Ovary (tissue), 9 donors: ENCODE measurements around the gene ETFB. TPM values are rescaled to one million over a fixed set of nuclear protein-coding genes. Genes with fewer than 3 reads are reported as not detected.

Experiments used
- DNase-seq, 5 donors: peaks; one replicate each; pipeline ENCODE4 v3.0.0-alpha.2; 2019 to 2020
- H3K27ac ChIP-seq, 2 donors: fragments of 200-600 bp; one replicate each; pipeline versions ENCODE4 v1.5.1 to v1.8.0; 2019 to 2022
- H3K27me3 ChIP-seq: fragments of 200-600 bp; one replicate; pipeline ENCODE4 v1.8.0; 2022
- H3K36me3 ChIP-seq: fragments of 200-600 bp; sonication (generic); one replicate; pipeline ENCODE4 v1.5.1; 2019
- H3K4me1 ChIP-seq: one replicate; pipeline ENCODE4 v1.8.1; 2013; ENCODE audit warnings: mild to moderate bottlenecking, moderate library complexity; ENCODE audit not compliant: insufficient read depth
- H3K4me3 ChIP-seq: fragments of 200-600 bp; sonication (generic); one replicate; pipeline ENCODE4 v1.5.1; 2017
- H3K9me3 ChIP-seq, 2 donors: fragments of 200-600 bp in 1 of 2; sonication (generic) in 1 of 2; one replicate each; pipeline versions ENCODE4 v1.5.1 to v1.8.1; 2013 to 2019; ENCODE audit warnings: mild to moderate bottlenecking in 1 of 2, moderate library complexity in 1 of 2
- EP300 ChIP-seq: sonication (generic); formaldehyde crosslinking; IDR thresholded peaks from one replicate; pipeline ENCODE4 v1.6.1; 2017; ENCODE audit warnings: antibody characterized with exemption
- POLR2A ChIP-seq: fragments of 450-650 bp; IDR thresholded peaks from one replicate; pipeline ENCODE4 v1.6.1; 2017; ENCODE audit warnings: antibody characterized with exemption, mild to moderate bottlenecking, moderate library complexity
- WGBS, 3 donors: extraction: QIAGEN DNeasy Blood & Tissue Kit in 1 of 3; methylation state at CpG; one replicate each; pipeline versions ENCODE4 v1.1.5 to v1.1.7; 2013 to 2017; 5-methylcytosine and 5-hydroxymethylcytosine counted together
- intact Hi-C, 4 donors: fragments of 100-400 bp; cut with DNase I; formaldehyde crosslinking; loops; one replicate each; pipeline versions ENCODE4 v1.11.0 to v1.15.1; 2022 to 2023
- polyA plus RNA-seq, 2 donors: library from polyadenylated mRNA; stranded (reverse); fragments of 200-250 nt in 1 of 2; fragments of 350-450 nt in 1 of 2; fragmentation: Illumina TruSeq in 1 of 2; extraction: RNeasy Lipid Tissue Mini Kit (QIAGEN cat#74804) in 1 of 2; gene quantifications; one replicate each; pipeline ENCODE4 v1.2.3, GENCODE V29; 2013 to 2014
- total RNA-seq, 7 donors: library from RNA; depleted of rRNA in 2 of 7; stranded (reverse); fragments of >200 nt in 2 of 7; fragmentation: NEBNext Ultra II Directional in 3 of 7; extraction: Animal tissue kit (Norgen Biotek cat#: 25700) in 3 of 7; gene quantifications; one replicate each; pipeline versions ENCODE4 v1.1.0 to v1.2.4, GENCODE V29; 2016 to 2023
- TF ChIP-seq, protein P1 (sequence below), 3 donors: fragments of 450-650 bp in 2 of 3; fragments of 200-600 bp in 1 of 3; IDR thresholded peaks; one replicate each; pipeline versions ENCODE4 v1.5.1 to v1.8.0; 2016 to 2022; ENCODE audit warnings: antibody characterized with exemption in 3 of 3, mild to moderate bottlenecking in 1 of 3
- donor health status: DM: no; HTN: no; CAD: no; lungs with moderate emphysema.
- donor health status: DM: no; HTN: no; CAD: no.
- donor health status: Bipolar disorder and iron deficiency.
- donor health status: DM: yes; HTN: yes; CAD: no.
- donor health status: DM: no; HTN: no; CAD: no.
- donor health status: DM: yes; HTN: yes; CAD: no.

Gene ETFB
- total and polyA plus RNA-seq, 9 donors = 12.4 to 91.3 (median 63.3) TPM

DNA sequence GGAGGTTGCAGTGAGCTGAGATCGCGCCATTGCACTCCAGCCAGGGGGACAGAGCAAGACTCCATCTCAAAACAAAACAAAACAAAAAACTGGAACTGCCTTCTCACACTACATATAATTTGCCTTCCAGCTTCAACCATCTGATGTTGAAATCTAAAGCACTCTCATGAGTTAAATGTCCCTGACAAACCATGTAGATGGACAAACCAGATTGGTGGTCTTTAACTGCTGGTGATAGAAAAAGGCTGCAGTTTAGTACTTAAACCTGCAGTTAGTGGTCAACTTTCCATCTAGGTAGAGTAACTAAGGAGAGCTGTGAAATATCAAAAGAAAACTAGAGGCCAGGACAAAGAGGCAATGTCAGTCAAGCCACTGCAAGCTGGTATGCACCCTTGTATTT lies 30.0 kb upstream of the ETFB start:
- Histone ChIP-seq H3K4me1 (no peaks in the 10 kb centered on the region), H3K4me3 (no peak overlapping the region), H3K36me3 (no peaks in the 10 kb centered on the region), H3K9me3 (no peaks in the 10 kb centered on the region), H3K27me3 (no peaks in the 10 kb centered on the region), H3K27ac (no peak overlapping the region)
- TF ChIP-seq, protein P1, sequence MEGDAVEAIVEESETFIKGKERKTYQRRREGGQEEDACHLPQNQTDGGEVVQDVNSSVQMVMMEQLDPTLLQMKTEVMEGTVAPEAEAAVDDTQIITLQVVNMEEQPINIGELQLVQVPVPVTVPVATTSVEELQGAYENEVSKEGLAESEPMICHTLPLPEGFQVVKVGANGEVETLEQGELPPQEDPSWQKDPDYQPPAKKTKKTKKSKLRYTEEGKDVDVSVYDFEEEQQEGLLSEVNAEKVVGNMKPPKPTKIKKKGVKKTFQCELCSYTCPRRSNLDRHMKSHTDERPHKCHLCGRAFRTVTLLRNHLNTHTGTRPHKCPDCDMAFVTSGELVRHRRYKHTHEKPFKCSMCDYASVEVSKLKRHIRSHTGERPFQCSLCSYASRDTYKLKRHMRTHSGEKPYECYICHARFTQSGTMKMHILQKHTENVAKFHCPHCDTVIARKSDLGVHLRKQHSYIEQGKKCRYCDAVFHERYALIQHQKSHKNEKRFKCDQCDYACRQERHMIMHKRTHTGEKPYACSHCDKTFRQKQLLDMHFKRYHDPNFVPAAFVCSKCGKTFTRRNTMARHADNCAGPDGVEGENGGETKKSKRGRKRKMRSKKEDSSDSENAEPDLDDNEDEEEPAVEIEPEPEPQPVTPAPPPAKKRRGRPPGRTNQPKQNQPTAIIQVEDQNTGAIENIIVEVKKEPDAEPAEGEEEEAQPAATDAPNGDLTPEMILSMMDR (IDR thresholded peaks at IDR 0.05) = no peak
- no peak for TF ChIP-seq POLR2A
- 89 to 98% (median 97%) methylated on average over 2 of the region's 2 CpGs for WGBS, 3 donors
- no peak for DNase-seq
- intact Hi-C loops = loop anchor here in 1 of 4 donors (10.0 kb wide), 1 partner anchor 51 kb away; the partner anchor contains the start of gene VSIG10L

DNA sequence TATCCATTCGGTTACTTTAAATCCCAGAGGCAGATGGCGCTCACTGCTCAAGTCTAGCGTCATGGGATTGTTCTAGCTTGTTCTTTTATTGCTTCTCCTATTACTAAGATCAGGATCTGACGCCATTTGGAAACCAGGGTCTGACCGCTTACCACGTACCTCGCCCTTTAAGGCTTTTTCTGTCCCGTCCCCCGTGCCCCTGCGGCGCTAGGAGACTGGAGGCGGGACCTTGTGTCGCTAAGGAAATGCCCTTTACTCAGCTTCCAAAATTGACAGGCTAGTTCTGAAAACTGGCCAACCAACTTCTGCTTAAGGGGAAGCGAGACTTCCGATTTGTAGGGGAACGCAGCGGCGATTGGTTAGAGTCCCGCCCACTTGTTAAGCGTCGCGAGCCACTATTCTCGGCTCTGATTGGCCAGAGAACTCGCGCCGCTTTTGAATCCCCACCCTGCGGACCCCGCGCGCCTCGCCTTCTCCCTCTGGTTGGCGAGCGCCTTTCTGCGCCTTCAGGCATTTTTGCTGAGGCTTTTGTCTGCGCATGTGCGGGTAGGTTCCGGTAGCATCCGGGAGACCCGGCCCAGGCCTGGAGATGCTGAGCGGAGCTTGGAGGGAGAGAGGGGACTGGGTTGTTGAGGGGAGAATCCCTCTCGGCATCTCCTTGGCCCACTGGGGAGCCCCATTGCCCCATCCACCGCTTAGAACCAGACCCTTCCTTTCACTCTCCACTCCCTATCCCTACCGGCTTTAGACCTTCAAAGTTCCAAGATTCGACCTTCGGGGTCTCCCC lies 28.1 kb upstream of the ETFB start:
- Histone ChIP-seq H3K9me3 (no peaks in the 10 kb centered on the region), H3K36me3 (no peaks in the 10 kb centered on the region), H3K27ac (peak overlapping the region in 1 of 2 donors; percentile 47), H3K4me1 (no peaks in the 10 kb centered on the region), H3K4me3 (peak overlapping the region; percentile 29), H3K27me3 (no peaks in the 10 kb centered on the region)
- 1 to 2% (median 1%) methylated on average over 45 of the region's 45 CpGs for WGBS, 3 donors
- peak; percentile 83 to 90 (median 86) for DNase-seq
- intact Hi-C loops = loop anchor here in 1 of 4 donors (10.0 kb wide), 1 partner anchor 49 kb away; the partner anchor contains the start of gene VSIG10L
- TF ChIP-seq, protein P1 (IDR thresholded peaks at IDR 0.05) = no peak
- TF ChIP-seq EP300 = no peak
- no peak for TF ChIP-seq POLR2A

DNA sequence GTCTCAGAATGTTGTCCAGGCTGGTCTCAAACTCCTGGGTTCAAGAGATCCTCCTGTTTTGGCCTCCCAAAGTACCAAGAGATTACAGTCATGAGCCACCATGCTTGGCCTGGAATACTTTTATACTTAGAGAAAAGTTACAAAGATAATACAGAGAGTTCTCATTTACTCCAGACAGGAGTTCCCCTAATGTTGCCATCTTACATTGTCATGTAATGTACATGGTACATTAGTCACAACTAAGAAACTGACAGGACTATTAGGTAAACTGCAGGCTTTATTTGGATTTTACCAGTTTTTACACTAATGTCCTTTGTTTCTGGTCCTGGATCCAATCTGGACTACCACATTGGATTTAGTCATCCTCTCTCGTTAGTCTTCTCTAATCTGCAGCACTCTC lies 26.5 kb upstream of the ETFB start:
- WGBS, 3 donors = 65 to 85% (median 82%) methylated on average over 1 of the region's 1 CpG
- Histone ChIP-seq H3K4me3 (no peak overlapping the region), H3K36me3 (no peaks in the 10 kb centered on the region), H3K27ac (no peak overlapping the region), H3K9me3 (no peaks in the 10 kb centered on the region), H3K27me3 (no peaks in the 10 kb centered on the region), H3K4me1 (no peaks in the 10 kb centered on the region)
- intact Hi-C loops = loop anchor here in 1 of 4 donors (10.0 kb wide), 1 partner anchor 48 kb away; the partner anchor contains the start of gene VSIG10L
- DNase-seq = no peak
- TF ChIP-seq, protein P1 (IDR thresholded peaks at IDR 0.05) = no peak
- TF ChIP-seq EP300 (no peak), POLR2A (no peak)

DNA sequence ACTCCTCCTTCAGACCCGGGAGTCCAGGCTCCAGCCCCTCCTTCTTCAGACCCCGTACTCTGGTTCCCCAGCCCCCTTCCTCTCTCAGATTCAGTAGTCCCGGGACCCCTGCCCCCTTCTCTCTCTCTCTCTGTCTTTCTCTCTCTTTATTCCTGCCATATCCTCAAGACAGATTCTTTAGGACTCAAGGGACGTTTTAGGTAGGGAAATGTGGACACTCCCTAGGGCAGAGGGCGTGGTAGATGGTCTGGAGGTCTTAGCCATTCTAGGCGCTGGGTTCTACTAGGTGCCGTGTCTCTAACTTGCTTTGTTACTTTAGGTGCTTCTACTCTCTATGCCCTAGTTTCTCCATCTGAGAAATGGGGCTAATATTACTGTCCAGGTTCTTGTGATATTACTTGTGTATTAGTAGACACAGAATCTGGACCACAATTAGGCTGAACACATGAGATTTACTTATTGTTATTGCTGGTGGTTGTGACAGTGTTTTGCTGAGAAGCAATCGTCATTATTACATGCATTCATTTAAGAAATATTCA lies 25.0 kb upstream of the ETFB start:
- TF ChIP-seq, protein P1 (IDR thresholded peaks at IDR 0.05) = no peak
- no peak for TF ChIP-seq EP300
- TF ChIP-seq POLR2A = no peak
- H3K27me3 ChIP-seq = no peaks in the 10 kb centered on the region
- 55 to 69% (median 61%) methylated on average over 8 of the region's 8 CpGs for WGBS, 3 donors
- intact Hi-C loops = loop anchor here in 1 of 4 donors (10.0 kb wide), 1 partner anchor 46 kb away; the partner anchor contains the start of gene VSIG10L
- H3K27ac ChIP-seq = no peak overlapping the region
- H3K9me3 ChIP-seq = no peaks in the 10 kb centered on the region
- no peak overlapping the region for H3K4me3 ChIP-seq
- no peaks in the 10 kb centered on the region for H3K4me1 ChIP-seq
- no peak for DNase-seq
- H3K36me3 ChIP-seq = no peaks in the 10 kb centered on the region
